GM18508 (cell line): ENCODE results near the gene GPR148.

ENCODE experiments used
- ATAC-seq: cut with Tn5 transposase; IDR thresholded peaks from one replicate; pipeline ENCODE4 v1.9.1; 2021; ENCODE audit warnings: moderate number of reproducible peaks; ENCODE audit not compliant: insufficient read depth, unreplicated experiment

Gene GPR148

GRCh38 chr2:130749078-130749477 lies 20.2 kb downstream of the GPR148 start:
- ATAC-seq, result no peak

DNA sequence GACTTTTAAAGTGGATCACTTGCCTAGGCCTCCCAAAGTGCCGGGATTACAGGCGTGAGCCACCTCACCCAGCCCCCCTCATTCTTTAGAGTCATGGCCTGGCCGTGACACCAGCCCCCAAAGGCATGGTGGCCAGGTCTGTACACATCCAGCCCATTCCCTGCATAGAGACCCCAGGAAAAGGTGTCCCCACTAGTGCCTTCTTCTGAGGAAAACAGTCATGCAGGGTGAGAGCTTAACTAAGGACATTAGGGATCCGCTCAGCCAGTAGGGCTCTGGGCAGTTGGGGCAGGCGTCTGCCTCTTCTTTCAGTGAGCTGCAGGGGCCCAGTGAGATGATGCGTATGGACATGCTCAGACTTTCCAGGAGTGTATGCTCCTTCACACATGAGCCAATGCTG lies 20.8 kb downstream of the GPR148 start:
- ATAC-seq, result no peak

DNA sequence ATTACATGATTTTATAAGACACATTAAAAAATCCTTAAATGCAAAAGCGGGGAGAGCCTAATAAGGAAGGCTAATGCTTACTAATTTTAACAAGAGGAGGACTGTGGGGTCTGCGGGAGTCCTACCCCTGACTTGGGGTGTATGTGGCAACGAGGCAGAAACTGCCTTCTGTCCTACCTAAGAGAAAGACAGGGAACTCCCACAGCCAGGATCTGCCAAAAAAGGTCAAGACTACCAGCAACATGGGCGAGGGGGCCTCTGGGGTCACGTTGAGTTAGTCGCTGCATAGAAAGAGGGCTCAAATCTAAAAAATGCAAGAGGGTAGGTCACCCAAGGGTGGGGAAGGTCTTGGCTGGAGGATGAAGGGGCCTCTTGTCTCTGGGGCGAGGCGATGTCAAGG lies 25.9 kb downstream of the GPR148 start:
- no peak for ATAC-seq

DNA sequence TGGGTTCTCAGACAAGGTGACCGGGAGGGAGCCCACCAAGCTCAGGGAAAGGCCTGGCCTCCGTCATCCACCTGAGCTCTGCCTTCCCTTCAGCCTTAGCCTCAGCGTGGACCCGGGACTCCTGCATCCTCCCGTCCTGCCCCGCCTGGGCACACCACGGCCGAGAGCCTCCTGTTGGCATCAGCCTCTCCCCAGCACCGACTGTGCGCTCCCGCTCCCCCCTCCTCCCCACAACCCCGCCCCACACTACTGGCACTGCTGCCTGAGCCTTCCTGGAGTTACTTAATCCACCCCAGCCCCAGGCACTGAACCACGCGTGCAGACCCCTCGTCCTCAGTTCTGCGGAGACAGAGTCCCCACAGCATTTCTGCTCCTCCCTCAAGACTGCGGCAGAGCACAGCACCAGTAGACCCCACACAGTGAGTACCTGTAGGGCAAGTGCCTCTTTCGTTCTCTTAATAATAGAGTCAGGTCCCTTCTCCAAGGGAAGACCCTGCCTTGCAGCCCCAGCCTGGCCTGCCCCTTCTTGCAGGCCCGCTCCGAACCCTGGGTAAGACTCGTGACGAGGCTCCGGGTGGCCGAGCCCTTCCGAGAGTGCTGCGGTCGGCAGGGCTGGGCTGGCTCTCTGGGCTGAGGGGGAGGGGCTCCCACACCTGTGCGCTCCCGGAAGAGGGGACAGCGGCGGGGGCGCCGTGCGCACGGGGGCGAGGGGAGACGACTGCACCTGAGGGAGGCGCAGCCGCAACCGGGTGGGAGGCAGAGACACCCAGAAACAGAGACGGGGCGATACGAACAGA lies 26.6 kb downstream of the GPR148 start, which contains the start of gene AMER3:
Gene AMER3, plus strand, starts transcription at position 285 of the 797 bp plus-strand sequence. CDS start 6,533 bp downstream, outside the sequence.
- no peak for ATAC-seq

- ATAC-seq, result no peak
These were observed 27.4 kb downstream of the GPR148 start for GRCh38 chr2:130756053-130756873.

GRCh38 chr2:130756874-130757668 lies 28.2 kb downstream of the GPR148 start:
- ATAC-seq, result no peak

- no peak for ATAC-seq
These were observed 31.3 kb downstream of the GPR148 start for GRCh38 chr2:130759906-130760753.

DNA sequence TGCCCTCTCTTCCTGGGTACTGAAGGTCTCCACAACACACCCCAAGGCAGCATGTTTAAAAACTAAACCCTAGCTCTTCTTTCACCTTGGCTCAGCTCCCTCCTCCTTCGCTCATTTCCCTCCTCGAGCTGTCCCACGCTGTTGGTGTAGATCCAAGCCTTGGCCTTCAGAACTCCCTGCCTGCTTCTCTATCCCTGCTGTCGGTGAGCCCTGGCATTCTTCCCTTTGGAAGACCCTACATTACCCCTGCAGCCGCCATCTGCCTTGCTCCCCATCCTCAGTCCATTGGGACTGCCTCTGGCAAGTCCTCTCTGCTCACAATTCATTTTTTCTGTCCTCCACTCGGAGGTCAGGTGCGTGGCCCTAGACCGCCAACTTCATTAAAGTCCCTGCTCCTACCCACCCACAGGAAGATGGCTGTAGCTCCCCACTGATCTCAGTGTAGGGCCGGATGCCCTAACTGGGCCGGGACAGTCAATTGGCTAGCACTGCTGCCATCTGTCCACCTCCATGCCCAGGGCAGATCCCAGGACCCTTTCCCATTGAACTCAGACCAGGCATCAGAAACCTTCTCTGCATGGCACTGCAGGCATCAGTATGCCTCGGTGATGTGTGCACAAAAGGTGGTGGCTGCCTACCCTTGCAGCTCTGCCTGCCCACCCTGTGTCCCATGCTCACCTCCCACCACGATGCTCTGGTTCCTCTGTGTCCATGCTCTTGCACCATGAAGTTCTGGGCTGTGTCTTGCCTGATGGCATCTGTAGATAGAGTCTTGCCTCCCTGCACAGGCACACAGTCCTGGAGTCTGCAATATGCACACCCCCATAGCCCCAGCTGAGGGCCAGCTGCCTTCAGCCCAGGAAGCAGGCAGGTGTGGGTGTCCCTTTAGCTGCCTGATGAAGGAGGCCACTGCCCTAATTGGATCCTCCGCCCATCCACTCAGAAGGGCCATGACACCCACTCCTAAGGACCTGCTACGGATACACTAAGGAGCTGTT lies 32.2 kb downstream of the GPR148 start:
- ATAC-seq, result no peak

DNA sequence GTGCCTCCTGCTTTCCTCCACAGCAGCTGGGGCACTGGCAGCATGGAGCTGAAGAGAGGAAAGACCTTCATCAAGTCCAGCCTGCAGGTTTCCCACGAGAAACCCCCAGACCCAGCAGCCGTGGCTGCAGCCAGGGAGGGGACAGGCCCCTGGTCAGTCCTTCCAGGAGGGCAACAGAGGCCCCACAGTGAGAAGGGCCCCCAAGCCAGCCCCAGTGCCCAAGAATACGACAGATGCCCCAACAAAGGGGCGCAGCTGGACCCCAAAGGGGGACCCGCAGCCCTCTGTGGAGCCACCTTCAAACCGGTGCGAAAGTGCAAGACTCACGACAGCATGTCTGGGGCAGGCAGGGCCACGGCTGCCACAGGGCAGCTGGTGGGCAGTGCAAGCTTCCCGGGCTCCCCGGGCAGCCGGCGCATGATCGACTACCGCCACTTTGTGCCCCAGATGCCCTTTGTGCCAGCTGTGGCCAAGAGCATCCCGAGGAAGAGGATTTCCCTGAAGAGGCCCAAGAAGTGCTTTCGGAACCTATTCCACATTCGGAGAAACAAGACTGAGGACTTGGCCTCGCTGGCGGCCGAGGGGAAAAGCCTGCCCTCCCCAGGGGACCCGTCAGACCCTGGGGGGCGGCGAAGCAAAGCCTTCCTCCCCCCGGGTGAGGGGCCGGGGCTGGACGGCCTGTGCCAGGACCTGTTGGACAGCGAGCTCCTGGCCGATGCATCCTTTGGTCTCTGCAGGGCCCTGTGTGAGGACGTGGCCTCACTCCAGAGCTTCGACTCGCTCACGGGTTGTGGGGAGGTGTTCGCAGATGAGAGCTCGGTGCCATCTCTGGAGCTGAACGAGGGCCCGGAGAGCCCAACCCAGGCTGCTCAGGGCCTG lies 33.4 kb downstream of the GPR148 start:
- ATAC-seq, result no peak

GRCh38 chr2:130762910-130763385 lies 34.1 kb downstream of the GPR148 start:
- ATAC-seq, result no peak

GRCh38 chr2:130763405-130763804 lies 34.5 kb downstream of the GPR148 start:
- no peak for ATAC-seq

DNA sequence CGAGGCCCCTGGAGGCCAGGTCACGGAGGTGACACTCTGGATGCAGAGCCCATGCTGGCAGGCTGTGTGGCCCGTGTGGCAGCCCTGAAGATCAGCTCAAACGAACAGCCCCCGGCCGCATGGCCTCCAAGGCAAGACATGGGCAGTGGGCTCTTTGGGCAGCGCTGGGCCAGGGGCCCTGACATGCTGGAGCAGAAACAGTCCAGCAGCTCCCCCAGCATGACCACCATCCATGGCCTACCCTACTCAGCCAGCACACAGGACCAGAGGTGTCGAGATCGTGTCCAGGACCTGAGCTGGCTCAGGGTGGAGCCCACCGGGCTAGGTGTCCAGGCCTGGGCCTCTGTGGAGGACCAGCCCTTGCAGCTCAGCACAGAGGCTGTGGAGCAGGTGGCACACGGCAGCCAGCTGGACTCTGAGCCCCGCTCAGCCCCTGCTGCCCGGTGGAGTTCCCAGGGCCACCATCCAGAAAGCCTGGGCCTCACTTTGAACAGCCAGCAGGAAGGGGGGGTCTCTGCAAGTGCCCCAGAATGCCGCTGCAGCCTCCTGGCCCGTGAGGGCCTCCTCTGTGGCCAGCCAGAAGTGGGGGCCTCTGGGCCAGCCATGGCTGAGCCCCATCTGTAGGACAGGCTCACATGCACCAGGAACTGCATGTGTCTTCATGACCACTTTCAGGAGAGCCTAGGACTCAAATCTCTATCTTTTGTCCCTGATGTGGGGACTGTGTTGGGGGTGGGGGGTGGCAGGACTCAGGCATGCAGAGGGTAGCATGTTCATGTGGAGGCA lies 35.4 kb downstream of the GPR148 start:
- ATAC-seq, result no peak

GRCh38 chr2:130764821-130765115 lies 35.9 kb downstream of the GPR148 start:
- ATAC-seq, result no peak

GRCh38 chr2:130765464-130765863 lies 36.6 kb downstream of the GPR148 start:
- no peak for ATAC-seq

GRCh38 chr2:130766037-130766436 lies 37.2 kb downstream of the GPR148 start:
- ATAC-seq, result no peak

DNA sequence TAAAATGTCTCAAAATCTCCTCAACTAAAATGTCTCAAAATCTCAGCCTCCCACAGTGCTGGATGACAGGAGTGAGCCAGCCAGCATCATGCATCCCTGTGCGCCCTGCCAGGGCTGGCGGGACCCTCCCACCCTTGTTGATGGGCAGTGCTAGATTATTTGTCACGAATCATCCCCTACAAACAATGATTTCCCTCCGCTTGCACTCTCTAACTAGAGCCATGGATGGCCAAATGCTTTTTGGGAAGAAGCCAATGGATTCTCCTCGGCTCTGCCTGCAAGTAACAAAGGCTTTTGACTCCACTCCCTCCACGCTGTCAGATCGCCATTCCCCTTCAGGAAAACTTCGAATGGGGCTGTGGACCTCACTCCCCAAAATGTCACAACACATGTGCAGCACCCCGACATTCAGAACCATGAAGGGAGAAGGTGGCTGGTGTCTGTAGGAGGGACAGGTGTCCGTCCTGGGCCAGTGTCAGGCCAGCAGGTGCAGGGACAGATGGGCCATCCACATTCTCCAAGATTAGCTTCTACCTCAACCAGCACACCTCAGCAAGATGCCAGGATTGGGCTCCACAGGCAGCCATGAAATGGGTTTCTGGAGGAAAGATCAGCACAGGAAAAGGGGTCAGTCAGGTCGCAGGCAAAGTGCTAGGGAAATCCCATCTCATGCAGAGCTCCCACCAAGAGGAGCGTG lies 38.0 kb downstream of the GPR148 start:
- ATAC-seq, result no peak
